Gastroesophageal sphincter (tissue), 3 donors: ENCODE measurements around the gene H1-8.

Source experiments
- CTCF ChIP-seq, 4 experiments: fragments of 200-600 bp in 2 of 4; fragments of 450-650 bp in 2 of 4; sonication (generic) in 1 of 4; IDR thresholded peaks; one replicate each; pipeline ENCODE4 v1.5.1; 2017 to 2019; ENCODE audit warnings: antibody characterized with exemption in 4 of 4, mild to moderate bottlenecking in 2 of 4, moderate library complexity in 2 of 4
- POLR2A ChIP-seq, 2 donors: fragments of 450-650 bp; IDR thresholded peaks; one replicate each; pipeline ENCODE4 v1.6.1; 2017; ENCODE audit warnings: antibody characterized with exemption in 2 of 2, mild to moderate bottlenecking in 2 of 2, moderate library complexity in 1 of 2
- POLR2AphosphoS5 ChIP-seq: sonication (generic); formaldehyde crosslinking; IDR thresholded peaks from one replicate; pipeline ENCODE4 v1.6.1; 2017; ENCODE audit warnings: antibody characterized with exemption

GRCh38 chr3:129555616-129556357, 12.8 kb downstream of the H1-8 start:
- no peak for TF ChIP-seq POLR2A (IDR thresholded peaks at IDR 0.05)
- TF ChIP-seq CTCF (IDR thresholded peaks at IDR 0.05) = no peak
- no peak for TF ChIP-seq POLR2AphosphoS5
